ENCODE results near the gene HCFC1.

HCFC1 gene

DNA sequence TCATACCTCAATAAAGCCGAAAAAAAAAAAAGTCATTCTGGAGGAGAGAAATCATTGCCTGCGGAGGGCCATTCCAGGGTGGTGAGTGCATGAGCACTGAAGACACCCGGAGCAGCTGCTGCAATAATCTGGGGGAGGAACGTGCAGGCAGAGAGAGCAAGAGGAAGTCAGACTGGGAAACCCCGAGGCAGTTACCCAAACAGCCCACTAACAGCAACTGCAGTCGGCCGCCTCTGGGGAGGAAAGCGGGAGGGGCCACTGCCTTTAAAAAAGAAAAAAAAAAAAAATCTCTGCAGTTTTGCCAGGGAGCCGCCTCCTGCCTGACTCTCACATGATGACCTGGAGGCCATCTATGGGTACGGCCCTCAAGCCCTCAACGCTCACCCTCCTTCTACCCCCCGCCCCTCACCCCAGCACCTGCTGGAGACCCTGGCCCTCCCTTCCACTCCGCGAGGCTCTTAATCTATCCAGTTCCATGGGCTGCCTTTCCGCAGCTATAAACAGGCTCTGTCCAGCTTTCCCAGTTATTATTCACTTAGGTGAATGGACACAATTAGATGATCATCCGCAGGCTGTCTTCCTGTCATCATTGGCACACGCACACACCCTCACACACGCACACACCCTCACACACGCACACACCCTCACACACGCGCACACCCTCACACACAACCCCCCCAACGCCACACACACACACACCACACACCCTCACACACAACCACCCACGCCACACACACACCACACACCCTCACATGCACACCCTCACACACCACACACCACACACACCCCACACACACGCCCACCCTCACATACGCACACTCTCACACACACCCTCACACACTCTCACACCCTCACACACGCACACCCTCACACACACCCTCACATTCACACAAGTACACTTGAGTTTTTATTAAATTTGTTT is 70.5 kb downstream of the HCFC1 start:
- peak; percentile 80 for DNase-seq

DNA sequence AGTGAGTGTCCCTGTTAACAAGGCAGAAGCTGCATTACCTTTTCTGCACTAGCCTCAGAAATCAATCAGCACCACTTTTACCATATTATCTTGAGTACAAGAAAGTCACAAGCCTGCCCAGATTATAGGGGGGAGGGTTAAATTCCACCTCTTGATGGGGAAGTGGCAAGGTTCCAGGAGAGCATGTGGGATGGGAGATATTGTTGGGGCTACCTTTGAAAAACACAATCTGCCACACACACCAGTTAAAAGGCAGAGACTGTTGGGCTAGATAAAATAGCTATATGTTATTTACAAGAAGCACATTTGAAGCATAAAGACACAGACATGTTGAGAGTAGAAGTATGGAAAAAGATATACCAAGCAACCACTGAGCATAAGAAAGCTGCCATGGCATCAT is 73.7 kb downstream of the HCFC1 start:
- DNase-seq = no peak
